ENCODE measurements around the gene UBE2E3.
A peak's percentile ranks its signal among the peaks of the same experiment; 100 is the strongest.

Gene UBE2E3

GRCh38 chr2:180990337-180990736, 9.9 kb downstream of the UBE2E3 start:
- Histone ChIP-seq H3K4me3 (replicated peaks; ENCODE audit: low read depth, low read length) (no peak overlapping the region), H3K27me3 (replicated peaks; ENCODE audit: control insufficient read depth, insufficient read depth, low read length) (no peaks in the 10 kb centered on the region), H3K36me3 (ENCODE audit: control insufficient read depth, insufficient read depth, low read length) (no peaks in the 10 kb centered on the region; the same call in 1 of the 2 replicates)
- DNase-seq (ENCODE audit: extremely low read depth, insufficient read length) = no peak
- TF ChIP-seq CTCF (IDR thresholded peaks at IDR 0.05; ENCODE audit: insufficient read depth, low read length, poor library complexity, severe bottlenecking) = no peak

GRCh38 chr2:180990794-180991193, 10.4 kb downstream of the UBE2E3 start:
- H3K4me3 ChIP-seq (replicated peaks; ENCODE audit: low read depth, low read length) = no peak overlapping the region
- TF ChIP-seq CTCF (IDR thresholded peaks at IDR 0.05; ENCODE audit: insufficient read depth, low read length, poor library complexity, severe bottlenecking) = no peak
- H3K36me3 ChIP-seq (ENCODE audit: control insufficient read depth, insufficient read depth, low read length) = no peaks in the 10 kb centered on the region; the same call in 1 of the 2 replicates
- no peaks in the 10 kb centered on the region for H3K27me3 ChIP-seq (replicated peaks; ENCODE audit: control insufficient read depth, insufficient read depth, low read length)
- DNase-seq (ENCODE audit: extremely low read depth, insufficient read length) = no peak

GRCh38 chr2:180991361-180991760, 11.0 kb downstream of the UBE2E3 start:
- H3K27me3 ChIP-seq (replicated peaks; ENCODE audit: control insufficient read depth, insufficient read depth, low read length) = no peaks in the 10 kb centered on the region
- H3K4me3 ChIP-seq (replicated peaks; ENCODE audit: low read depth, low read length) = no peak overlapping the region
- TF ChIP-seq CTCF (IDR thresholded peaks at IDR 0.05; ENCODE audit: insufficient read depth, low read length, poor library complexity, severe bottlenecking) = peak; percentile 28
- DNase-seq (ENCODE audit: extremely low read depth, insufficient read length) = no peak
- H3K36me3 ChIP-seq (ENCODE audit: control insufficient read depth, insufficient read depth, low read length) = no peaks in the 10 kb centered on the region; the same call in 1 of the 2 replicates

- no peak for DNase-seq (ENCODE audit: extremely low read depth, insufficient read length)
- TF ChIP-seq CTCF (IDR thresholded peaks at IDR 0.05; ENCODE audit: insufficient read depth, low read length, poor library complexity, severe bottlenecking) = no peak
- no peak overlapping the region for H3K4me3 ChIP-seq (replicated peaks; ENCODE audit: low read depth, low read length)
- no peaks in the 10 kb centered on the region; the same call in 1 of the 2 replicates for H3K36me3 ChIP-seq (ENCODE audit: control insufficient read depth, insufficient read depth, low read length)
- H3K27me3 ChIP-seq (replicated peaks; ENCODE audit: control insufficient read depth, insufficient read depth, low read length) = no peaks in the 10 kb centered on the region
Measured at GRCh38 chr2:180991820-180992219, 11.4 kb downstream of the UBE2E3 start.

- H3K36me3 ChIP-seq (ENCODE audit: control insufficient read depth, insufficient read depth, low read length) = no peaks in the 10 kb centered on the region
- H3K4me3 ChIP-seq (replicated peaks; ENCODE audit: low read depth, low read length) = no peak overlapping the region
- no peaks in the 10 kb centered on the region for H3K27me3 ChIP-seq (replicated peaks; ENCODE audit: control insufficient read depth, insufficient read depth, low read length)
- TF ChIP-seq CTCF (IDR thresholded peaks at IDR 0.05; ENCODE audit: insufficient read depth, low read length, poor library complexity, severe bottlenecking) = no peak
- DNase-seq (ENCODE audit: extremely low read depth, insufficient read length) = no peak
Measured at GRCh38 chr2:180992994-180993393, 12.6 kb downstream of the UBE2E3 start.

Data from GM06990 (cell line).